IMR-90 (cell line): ENCODE measurements around the gene NCOA7. TPM values are rescaled to one million over a fixed set of nuclear protein-coding genes. Genes with fewer than 3 reads are reported as not detected.

Experiments used
- ATAC-seq: fragments of 200-7000 bp; cut with Tn5 transposase; 2 replicates; pipeline ENCODE4 v1.9.1; 2020; ENCODE audit warnings: low read depth, mild to moderate bottlenecking, moderate library complexity
- BruUV-seq: library from RNA; stranded (reverse); fragments of 400-500 nt; replicated peaks from 2 replicates; lab custom pipeline; 2021; lab: Mats Ljungman, UMichigan
- CTCF ChIA-PET: fragments of 300-600 bp; formaldehyde crosslinking; extraction: SDS; loops from one replicate; lab custom pipeline; 2021; ENCODE audit warnings: antibody characterized with exemption; lab: Yijun Ruan, JAX
- POLR2A ChIA-PET: fragments of 300-600 bp; sonication (Branson Sonifier 250); formaldehyde crosslinking; loops from one replicate; lab custom pipeline; 2022; ENCODE audit warnings: antibody characterized with exemption; ENCODE audit not compliant: unreplicated experiment; lab: Charles Lee
- DNase-seq: peaks from one replicate; pipeline ENCODE4 v3.0.0; 2013
- H2AFZ ChIP-seq: replicated peaks from 2 replicates; pipeline ENCODE3; 2013; ENCODE audit warnings: low read length, mild to moderate bottlenecking; ENCODE audit not compliant: poor library complexity
- H2AK5ac ChIP-seq: 2 replicates; pipeline ENCODE4 v1.6.1; 2013; ENCODE audit warnings: low read depth, low read length, inconsistent platforms
- H2AK9ac ChIP-seq: replicated peaks from 2 replicates; pipeline ENCODE3; 2013; ENCODE audit warnings: mild to moderate bottlenecking, low read depth, low read length, moderate library complexity; ENCODE audit not compliant: poor library complexity
- H2BK120ac ChIP-seq: 2 replicates; pipeline ENCODE4 v1.6.1; 2013; ENCODE audit warnings: low read depth, low read length, inconsistent platforms
- H2BK15ac ChIP-seq: 3 replicates; pipeline ENCODE4 v1.6.1; 2013; ENCODE audit warnings: low read depth, low read length, inconsistent platforms
- H2BK20ac ChIP-seq: 2 replicates; pipeline ENCODE4 v1.6.1; 2013; ENCODE audit warnings: low read depth, mild to moderate bottlenecking, inconsistent platforms, low read length, moderate library complexity
- H2BK5ac ChIP-seq: 2 replicates; pipeline ENCODE4 v1.6.1; 2013; ENCODE audit warnings: mild to moderate bottlenecking, low read depth, low read length, inconsistent platforms; ENCODE audit not compliant: poor library complexity, severe bottlenecking
- H3K14ac ChIP-seq: replicated peaks from 2 replicates; pipeline ENCODE4 v1.6.1; 2013; ENCODE audit warnings: low read depth, low read length, inconsistent platforms
- H3K18ac ChIP-seq: 2 replicates; pipeline ENCODE4 v1.6.1; 2013; ENCODE audit warnings: low read depth, low read length, control low read depth
- H3K23ac ChIP-seq: 2 replicates; pipeline ENCODE4 v1.6.1; 2013; ENCODE audit warnings: low read depth, low read length, inconsistent platforms
- H3K27ac ChIP-seq: 2 replicates; pipeline ENCODE4 v1.5.1; 2013; ENCODE audit warnings: mild to moderate bottlenecking, control low read depth, low read length; ENCODE audit not compliant: insufficient read depth
- H3K27me3 ChIP-seq: 2 replicates; pipeline ENCODE4 v1.6.1; 2013; ENCODE audit warnings: low read length; ENCODE audit not compliant: control insufficient read depth, insufficient read depth
- H3K36me3 ChIP-seq: 2 replicates; pipeline ENCODE4 v1.6.1; 2013; ENCODE audit warnings: low read length, mixed read lengths; ENCODE audit not compliant: control insufficient read depth, insufficient read depth
- H3K4ac ChIP-seq: 2 replicates; pipeline ENCODE4 v1.6.1; 2013; ENCODE audit warnings: low read depth, low read length, inconsistent platforms
- H3K4me1 ChIP-seq: 2 replicates; pipeline ENCODE4 v1.6.1; 2013; ENCODE audit warnings: low read length, mixed read lengths; ENCODE audit not compliant: control insufficient read depth, insufficient read depth
- H3K4me2 ChIP-seq: 2 replicates; pipeline ENCODE4 v1.6.1; 2013; ENCODE audit warnings: low read depth, mild to moderate bottlenecking, control low read depth, low read length, moderate library complexity
- H3K4me3 ChIP-seq: 2 replicates; pipeline ENCODE4 v1.5.1; 2013; ENCODE audit warnings: low read depth, mild to moderate bottlenecking, control low read depth, low read length, moderate library complexity; ENCODE audit not compliant: insufficient read depth
- H3K56ac ChIP-seq: 2 replicates; pipeline ENCODE4 v1.6.1; 2013; ENCODE audit warnings: low read length, inconsistent platforms; ENCODE audit not compliant: insufficient read depth; ENCODE audit errors: extremely low read depth
- H3K79me1 ChIP-seq, 2 experiments: 2 replicates each; pipeline ENCODE4 v1.6.1; 2013; ENCODE audit warnings: low read length in 2 of 2, inconsistent platforms in 1 of 2, low read depth in 1 of 2
- H3K9ac ChIP-seq: 2 replicates; pipeline ENCODE4 v1.6.1; 2013; ENCODE audit warnings: low read depth, low read length, control low read depth
- H3K9me1 ChIP-seq: 2 replicates; pipeline ENCODE4 v1.6.1; 2013; ENCODE audit warnings: low read length, inconsistent platforms; ENCODE audit not compliant: insufficient read depth
- H3K9me3 ChIP-seq: 2 replicates; pipeline ENCODE4 v1.6.1; 2013; ENCODE audit warnings: low read length; ENCODE audit not compliant: control insufficient read depth, insufficient read depth
- H4K20me1 ChIP-seq: 2 replicates; pipeline ENCODE4 v1.6.1; 2013; ENCODE audit warnings: low read length, inconsistent platforms; ENCODE audit not compliant: insufficient read depth
- H4K5ac ChIP-seq: 2 replicates; pipeline ENCODE4 v1.6.1; 2013; ENCODE audit warnings: mild to moderate bottlenecking, low read depth, low read length, control low read depth
- H4K8ac ChIP-seq, 2 experiments: 2 replicates each; pipeline ENCODE4 v1.6.1; 2013; ENCODE audit warnings: low read depth in 2 of 2, low read length in 2 of 2, control low read depth in 1 of 2, inconsistent platforms in 1 of 2
- H4K91ac ChIP-seq: 2 replicates; pipeline ENCODE4 v1.6.1; 2013; ENCODE audit warnings: low read depth, low read length, inconsistent platforms; ENCODE audit not compliant: insufficient read depth
- CHD1 ChIP-seq: IDR thresholded peaks from 2 replicates; pipeline ENCODE4 v1.6.1; 2012; ENCODE audit warnings: low read depth, low read length, improper control_type of control experiment
- CTCF ChIP-seq: conservative IDR thresholded peaks from 2 replicates; pipeline ENCODE4 v1.5.1; 2012; ENCODE audit warnings: mild to moderate bottlenecking, low read depth, low read length, improper control_type of control experiment
- FOS ChIP-seq: fragments of 150-350 bp; IDR thresholded peaks from 2 replicates; pipeline ENCODE4 v1.6.1; 2016; ENCODE audit warnings: low read depth, low read length
- MAZ ChIP-seq: IDR thresholded peaks from 2 replicates; pipeline ENCODE4 v1.6.1; 2012; ENCODE audit warnings: low read depth, mild to moderate bottlenecking, low read length, improper control_type of control experiment, moderate library complexity, borderline replicate concordance
- RAD21 ChIP-seq: IDR thresholded peaks from 2 replicates; pipeline ENCODE4 v1.6.1; 2012; ENCODE audit warnings: low read length, improper control_type of control experiment
- SMC3 ChIP-seq: fragments of 150-350 bp; IDR thresholded peaks from 2 replicates; pipeline ENCODE4 v1.6.1; 2016; ENCODE audit warnings: low read depth, mild to moderate bottlenecking, antibody characterized with exemption, low read length, moderate library complexity
- WGBS, 2 experiments: methylation state at CpG; one replicate each; pipeline versions ENCODE4 v1.1.5 to v1.1.7; 2013; ENCODE audit warnings: missing lambda C conversion rate in 2 of 2; ENCODE audit not compliant: insufficient read length in 1 of 2; ENCODE audit errors: extremely low coverage in 2 of 2; 5-methylcytosine and 5-hydroxymethylcytosine counted together
- dilution Hi-C: fragments of 300-500 bp; cut with HindIII; formaldehyde crosslinking; loops from one replicate; pipeline ENCODE4 v1.14.3; 2018; ENCODE audit warnings: low sequenced_read_pairs; ENCODE audit not compliant: unreplicated experiment
- in situ Hi-C: fragments of 300-500 bp; cut with MboI; formaldehyde crosslinking; loops from 3 replicates; pipeline ENCODE4 v1.14.3; 2019; ENCODE audit warnings: low sequenced_read_pairs, inconsistent platforms, mixed read lengths
- intact Hi-C: fragments of 100-400 bp; cut with micrococcal nuclease; formaldehyde crosslinking; loops from 2 replicates; pipeline ENCODE4 v1.10.0; 2022
- polyA plus RNA-seq, 3 experiments: library from polyadenylated mRNA; depleted of rRNA; stranded (reverse); fragments of >200 nt; gene quantifications; 2 replicates each; pipeline ENCODE4 v1.2.3, GENCODE V29; 2012; ENCODE audit warnings: low replicate concordance in 1 of 3
- total RNA-seq: library from RNA; depleted of rRNA; stranded (reverse); fragments of >200 nt; gene quantifications from 2 replicates; pipeline ENCODE4 v1.2.3, GENCODE V29; 2012

Gene NCOA7
- total and polyA plus RNA-seq, 2 of the 4 experiments (the other 2 are of a cell fraction) = 12.6 to 12.9 TPM

- no peak overlapping the region for H2AFZ ChIP-seq
- no peaks in the 10 kb centered on the region; the same call in 1 of the 2 replicates for H3K4me1 ChIP-seq
- CTCF ChIA-PET = interaction anchor here (1.5 kb wide), 1 partner anchor 21 kb away, joined by 5 read pairs; no protein-coding TSS in a partner anchor
- no peak overlapping the region for H4K91ac ChIP-seq
- no peak overlapping the region for H2BK20ac ChIP-seq
- in situ Hi-C loops (no loop called here), dilution Hi-C loops (no loop called here), intact Hi-C loops (no loop called here)
- H4K5ac ChIP-seq = no peak overlapping the region
- H2AK5ac ChIP-seq = no peak overlapping the region
- H3K18ac ChIP-seq = no peak overlapping the region
- DNase-seq (peak; percentile 40), ATAC-seq (no peak)
- H3K9me1 ChIP-seq = 0 out of 2 replicates have a peak, but pooled peaks cover 2% of the 10 kb centered on the region
- H3K36me3 ChIP-seq = peaks cover 8% of the 10 kb centered on the region
- H3K56ac ChIP-seq = no peak overlapping the region
- H3K27me3 ChIP-seq = no peaks in the 10 kb centered on the region
- TF ChIP-seq CHD1 (no peak), MAZ (no peak), FOS (no peak), CTCF (peak; percentile 50), SMC3 (peak; percentile 50), RAD21 (peak; percentile 42)
- H2BK5ac ChIP-seq = no peak overlapping the region
- H3K9me3 ChIP-seq = no peaks in the 10 kb centered on the region
- BruUV-seq = no TSS peak
- POLR2A ChIA-PET = no interaction called here
- H3K9ac ChIP-seq = no peak overlapping the region
- H3K4ac ChIP-seq = no peak overlapping the region
- H4K8ac ChIP-seq = no peak overlapping the region
- no peak overlapping the region for H3K4me3 ChIP-seq
- H3K4me2 ChIP-seq = no peak overlapping the region
- no peaks in the 10 kb centered on the region for H4K20me1 ChIP-seq
- no peak overlapping the region for H3K23ac ChIP-seq
- WGBS, 2 experiments = 63% methylated on average over 1 of the region's 8 CpGs; no CpG with 5 or more reads in 1 of the 2 experiments
- H3K79me1 ChIP-seq = no peaks in the 10 kb centered on the region
- H2AK9ac ChIP-seq = no peak overlapping the region
- H3K27ac ChIP-seq = no peak overlapping the region
- H3K14ac ChIP-seq = no peak overlapping the region
- no peak overlapping the region for H2BK15ac ChIP-seq
- no peak overlapping the region for H2BK120ac ChIP-seq
These were observed 98.4 kb downstream of the NCOA7 start for GRCh38 chr6:125888989-125889656.
